Erythroblast (primary cell): ENCODE data around the gene HSPA12A.

Experiments
- DNase-seq, 2 experiments: peaks; one replicate each; lab custom pipeline; 2025; lab: John Stamatoyannopoulos, UW
- GATA1 ChIP-seq: IDR thresholded peaks from 2 replicates; pipeline ENCODE4 v1.6.1; 2011; ENCODE audit warnings: low read depth, mild to moderate bottlenecking, control low read depth, low read length, moderate library complexity
- POLR2A ChIP-seq: IDR thresholded peaks from 2 replicates; pipeline ENCODE4 v1.6.1; 2011; ENCODE audit warnings: mild to moderate bottlenecking, low read length

The HSPA12A gene

GRCh38 chr10:116777006-116777405 is 34.6 kb upstream of the HSPA12A start:
- DNase-seq, result no peak
- TF ChIP-seq GATA1 (no peak), POLR2A (no peak)

GRCh38 chr10:116775488-116776400 is 33.4 kb upstream of the HSPA12A start:
- no peak for TF ChIP-seq GATA1
- TF ChIP-seq POLR2A, result no peak

GRCh38 chr10:116774728-116775151 is 32.4 kb upstream of the HSPA12A start:
- DNase-seq, result no peak
- TF ChIP-seq POLR2A, result no peak
- TF ChIP-seq GATA1, result no peak

More at GRCh38 chr10:116775488-116776400, 33.4 kb upstream of the HSPA12A start:
- no peak for DNase-seq

- TF ChIP-seq POLR2A (no peak), GATA1 (no peak)
- no peak for DNase-seq
These were observed 30.7 kb upstream of the HSPA12A start for GRCh38 chr10:116772909-116773705.

GRCh38 chr10:116771959-116772585 is 29.7 kb upstream of the HSPA12A start:
- TF ChIP-seq POLR2A, result no peak
- DNase-seq, result no peak

GRCh38 chr10:116771101-116771958 is 29.0 kb upstream of the HSPA12A start:
- DNase-seq, result no peak
- TF ChIP-seq GATA1 (no peak), POLR2A (no peak)

GRCh38 chr10:116770281-116770680 is 27.9 kb upstream of the HSPA12A start:
- no peak for TF ChIP-seq POLR2A
- TF ChIP-seq GATA1, result no peak
- no peak for DNase-seq

GRCh38 chr10:116769791-116770190 is 27.4 kb upstream of the HSPA12A start:
- TF ChIP-seq POLR2A, result no peak
- TF ChIP-seq GATA1, result no peak
- DNase-seq, result no peak

- TF ChIP-seq GATA1 (no peak), POLR2A (no peak)
- DNase-seq, result no peak
These were observed 27.0 kb upstream of the HSPA12A start for GRCh38 chr10:116769368-116769767.

- TF ChIP-seq POLR2A (no peak), GATA1 (no peak)
- no peak for DNase-seq
These were observed 26.4 kb upstream of the HSPA12A start for GRCh38 chr10:116768786-116769185.

- no peak for DNase-seq
- TF ChIP-seq GATA1 (no peak), POLR2A (no peak)
These were observed 24.7 kb upstream of the HSPA12A start for GRCh38 chr10:116766837-116767634.

- no peak for TF ChIP-seq GATA1
- no peak for TF ChIP-seq POLR2A
- DNase-seq, result no peak
These were observed 24.0 kb upstream of the HSPA12A start for GRCh38 chr10:116766241-116766827.
